Measurements from ENCODE around the gene NOXA1.

Gene NOXA1

DNA sequence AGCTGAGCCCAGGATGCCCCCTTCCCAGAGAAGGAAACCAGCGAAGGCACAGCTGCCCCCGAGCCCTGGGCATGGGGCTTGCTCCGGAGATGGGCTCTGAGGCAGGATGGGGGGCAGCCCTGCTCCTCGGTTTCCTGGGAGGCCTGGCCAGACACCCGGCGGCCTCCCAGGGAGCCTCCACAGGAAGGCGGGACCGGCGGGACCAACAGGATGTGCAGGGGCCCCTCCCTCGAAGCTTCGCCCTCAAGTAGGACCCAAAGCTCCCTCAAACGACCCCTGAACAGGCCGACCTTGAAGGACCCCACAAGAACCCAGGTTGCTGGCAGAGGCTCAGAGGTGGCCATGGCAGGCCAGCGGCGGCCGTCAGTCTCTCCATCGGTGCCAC is 11.9 kb upstream of the NOXA1 start:
- no peak for DNase-seq (ENCODE audit: low spot score)
- in situ Hi-C loops (cut with MboI; ENCODE audit: low pct_unique_long_range_greater_than_20kb, low sequenced_read_pairs, unreplicated experiment): no loop called here
- no peak for TF ChIP-seq CTCF (IDR thresholded peaks at IDR 0.05; ENCODE audit: extremely low read depth, insufficient read depth, missing control alignments)

- TF ChIP-seq CTCF (IDR thresholded peaks at IDR 0.05; ENCODE audit: extremely low read depth, insufficient read depth, missing control alignments): no peak
- in situ Hi-C loops (cut with MboI; ENCODE audit: low pct_unique_long_range_greater_than_20kb, low sequenced_read_pairs, unreplicated experiment): no loop called here
- DNase-seq (ENCODE audit: low spot score): peak; percentile 87
Measured at GRCh38 chr9:137411645-137412380, 11.4 kb upstream of the NOXA1 start.

- TF ChIP-seq CTCF (IDR thresholded peaks at IDR 0.05; ENCODE audit: extremely low read depth, insufficient read depth, missing control alignments): no peak
- DNase-seq (ENCODE audit: low spot score): no peak
- in situ Hi-C loops (cut with MboI; ENCODE audit: low pct_unique_long_range_greater_than_20kb, low sequenced_read_pairs, unreplicated experiment): no loop called here
Measured at GRCh38 chr9:137412431-137412830, 10.8 kb upstream of the NOXA1 start.

GRCh38 chr9:137415451-137415850 is 7.7 kb upstream of the NOXA1 start:
- in situ Hi-C loops (cut with MboI; ENCODE audit: low pct_unique_long_range_greater_than_20kb, low sequenced_read_pairs, unreplicated experiment): no loop called here
- DNase-seq (ENCODE audit: low spot score): no peak
- no peak for TF ChIP-seq CTCF (IDR thresholded peaks at IDR 0.05; ENCODE audit: extremely low read depth, insufficient read depth, missing control alignments)

- in situ Hi-C loops (cut with MboI; ENCODE audit: low pct_unique_long_range_greater_than_20kb, low sequenced_read_pairs, unreplicated experiment): no loop called here
- no peak for TF ChIP-seq CTCF (IDR thresholded peaks at IDR 0.05; ENCODE audit: extremely low read depth, insufficient read depth, missing control alignments)
Measured at GRCh38 chr9:137416006-137416562, 7.1 kb upstream of the NOXA1 start.

DNA sequence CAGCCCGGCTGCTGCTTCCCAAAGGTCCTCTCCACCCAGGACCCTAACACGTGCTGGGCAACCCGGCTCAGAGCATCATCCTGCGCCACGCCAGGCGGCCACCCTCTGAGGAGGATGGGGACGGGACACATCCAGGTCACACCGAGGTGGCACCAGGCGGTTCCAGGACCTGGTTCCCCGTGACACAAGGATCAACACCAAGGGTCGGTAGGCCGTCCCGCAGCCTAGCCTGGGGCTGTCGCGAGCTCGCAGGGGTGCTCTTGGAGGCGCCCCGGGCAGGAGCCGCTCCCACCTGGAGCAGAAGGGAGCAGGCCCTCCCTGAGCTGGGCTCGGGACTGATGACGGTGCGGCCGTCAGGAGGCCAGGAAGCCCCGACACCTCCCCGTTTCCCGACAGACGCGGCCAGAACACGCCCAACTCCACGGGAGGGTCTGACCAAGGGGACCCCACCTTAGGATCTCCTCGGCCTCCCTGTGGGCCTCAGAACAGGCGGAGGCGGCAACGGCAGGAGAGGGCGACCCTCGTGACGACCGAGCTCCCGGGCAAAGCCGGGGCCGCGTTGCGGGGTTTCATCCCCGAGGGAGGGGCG is 6.5 kb upstream of the NOXA1 start:
- DNase-seq (ENCODE audit: low spot score): no peak
- TF ChIP-seq CTCF (IDR thresholded peaks at IDR 0.05; ENCODE audit: extremely low read depth, insufficient read depth, missing control alignments): no peak
- in situ Hi-C loops (cut with MboI; ENCODE audit: low pct_unique_long_range_greater_than_20kb, low sequenced_read_pairs, unreplicated experiment): no loop called here

More at GRCh38 chr9:137416006-137416562, 7.1 kb upstream of the NOXA1 start:
- no peak for DNase-seq (ENCODE audit: low spot score)

Data from GM13977 (cell line).